H1 (cell line): Measurements from ENCODE around the gene BCAS3. TPM values are rescaled to one million over a fixed set of nuclear protein-coding genes. Genes with fewer than 3 reads are reported as not detected.

Experiments used
- CTCF ChIA-PET: fragments of 300-600 bp; sonication (Branson Sonifier 250); formaldehyde crosslinking; loops from one replicate; lab custom pipeline; 2021; ENCODE audit not compliant: partially characterized antibody; lab: Charles Lee
- POLR2A ChIA-PET: fragments of 300-600 bp; sonication (Branson Sonifier 250); formaldehyde crosslinking; loops from one replicate; lab custom pipeline; 2021; ENCODE audit warnings: inconsistent platforms; ENCODE audit not compliant: partially characterized antibody; lab: Charles Lee
- DNase-seq, 2 experiments: peaks; one replicate each; pipeline versions ENCODE4 v3.0.0 to v3.0.0-alpha.2; 2010 to 2022; ENCODE audit warnings: low spot score in 2 of 2, low read depth in 1 of 2, mixed read lengths in 1 of 2
- FAIRE-seq: peaks from 2 replicates; lab custom pipeline; 2011; peaks lifted over from hg19 to GRCh38; lab: Jason Lieb, UNC
- H2AFZ ChIP-seq: 2 replicates; pipeline ENCODE4 v1.8.1; 2012; ENCODE audit warnings: low read length, inconsistent platforms
- H2AK5ac ChIP-seq: 2 replicates; pipeline ENCODE4 v1.6.1; 2013; ENCODE audit warnings: low read depth, low read length
- H2BK120ac ChIP-seq: replicated peaks from 2 replicates; pipeline ENCODE3; 2013; ENCODE audit warnings: low read depth, low read length, inconsistent platforms
- H2BK12ac ChIP-seq: 2 replicates; pipeline ENCODE4 v1.6.1; 2013; ENCODE audit warnings: low read depth, low read length
- H2BK15ac ChIP-seq: 2 replicates; pipeline ENCODE4 v1.6.1; 2013; ENCODE audit warnings: low read length
- H2BK20ac ChIP-seq: 2 replicates; pipeline ENCODE4 v1.6.1; 2013; ENCODE audit warnings: low read length
- H2BK5ac ChIP-seq: 2 replicates; pipeline ENCODE4 v1.6.1; 2013; ENCODE audit warnings: low read depth, low read length
- H3K14ac ChIP-seq: 2 replicates; pipeline ENCODE4 v1.6.1; 2013; ENCODE audit warnings: inconsistent platforms; ENCODE audit not compliant: insufficient read length
- H3K18ac ChIP-seq: 2 replicates; pipeline ENCODE4 v1.6.1; 2013; ENCODE audit warnings: low read length; ENCODE audit errors: extremely low read depth
- H3K23ac ChIP-seq: 2 replicates; pipeline ENCODE4 v1.6.1; 2013; ENCODE audit warnings: inconsistent platforms; ENCODE audit not compliant: insufficient read length
- H3K23me2 ChIP-seq: 2 replicates; pipeline ENCODE4 v1.6.1; 2013; ENCODE audit warnings: low read depth, low read length
- H3K27ac ChIP-seq: 2 replicates; pipeline ENCODE4 v1.6.1; 2011; ENCODE audit warnings: low read depth, low read length, inconsistent platforms
- H3K27me3 ChIP-seq, 4 experiments: replicated peaks in 1 of 4; 1 replicate in 1 of 4; 2 replicates in 3 of 4; pipeline versions ENCODE4 v1.6.1 to v1.8.1; 2011 to 2013; ENCODE audit warnings: low read length in 3 of 4, mild to moderate bottlenecking in 3 of 4, inconsistent platforms in 2 of 4, mixed read lengths in 2 of 4, moderate library complexity in 1 of 4; ENCODE audit not compliant: control insufficient read depth in 3 of 4, insufficient read depth in 3 of 4; ENCODE audit errors: extremely low read depth in 1 of 4
- H3K36me3 ChIP-seq, 4 experiments: 2 replicates each; pipeline versions ENCODE4 v1.6.1 to v1.8.1; 2011 to 2013; ENCODE audit warnings: mild to moderate bottlenecking in 4 of 4, low read length in 3 of 4, moderate library complexity in 2 of 4, control low read depth in 1 of 4, inconsistent platforms in 1 of 4; ENCODE audit not compliant: insufficient read depth in 4 of 4, control insufficient read depth in 2 of 4
- H3K4ac ChIP-seq: replicated peaks from 2 replicates; pipeline ENCODE3; 2013; ENCODE audit warnings: low read length, low read depth, mixed read lengths, inconsistent platforms; ENCODE audit not compliant: insufficient read length
- H3K4me1 ChIP-seq, 4 experiments: replicated peaks in 1 of 4; 1 replicate in 1 of 4; 2 replicates in 3 of 4; pipeline versions ENCODE4 v1.6.1 to v1.8.1; 2011 to 2013; ENCODE audit warnings: low read length in 3 of 4, inconsistent platforms in 2 of 4, mixed read lengths in 1 of 4; ENCODE audit not compliant: insufficient read depth in 4 of 4, control insufficient read depth in 3 of 4
- H3K4me2 ChIP-seq, 2 experiments: 2 replicates each; pipeline versions ENCODE4 v1.6.1 to v1.8.1; 2011 to 2013; ENCODE audit warnings: low read depth in 2 of 2, low read length in 2 of 2, control low read depth in 1 of 2, inconsistent platforms in 1 of 2, mild to moderate bottlenecking in 1 of 2; ENCODE audit not compliant: insufficient read depth in 1 of 2
- H3K4me3 ChIP-seq, 4 experiments: fragments of 200-600, 300-600 bp in 1 of 4; sonication (generic), shearing (Covaris generic), sonication (Bioruptor Twin) in 1 of 4; 2 replicates each; pipeline versions ENCODE4 v1.5.1 to v1.8.1; 2011 to 2016; ENCODE audit warnings: low read length in 4 of 4, low read depth in 3 of 4, control low read depth in 2 of 4, inconsistent platforms in 2 of 4, mild to moderate bottlenecking in 2 of 4, mixed read lengths in 1 of 4, moderate library complexity in 1 of 4; ENCODE audit not compliant: insufficient read depth in 2 of 4; ENCODE audit errors: extremely low read depth in 1 of 4
- H3K56ac ChIP-seq: replicated peaks from 2 replicates; pipeline ENCODE3; 2013; ENCODE audit warnings: low read depth, mild to moderate bottlenecking, mixed read lengths, low read length, inconsistent platforms; ENCODE audit not compliant: insufficient read length
- H3K79me1 ChIP-seq: 2 replicates; pipeline ENCODE4 v1.6.1; 2013; ENCODE audit warnings: low read depth, low read length, control low read depth
- H3K79me2 ChIP-seq, 2 experiments: 2 replicates each; pipeline versions ENCODE4 v1.6.1 to v1.8.1; 2012 to 2013; ENCODE audit warnings: low read length in 2 of 2, mild to moderate bottlenecking in 2 of 2, inconsistent platforms in 1 of 2; ENCODE audit not compliant: insufficient read depth in 2 of 2, control insufficient read depth in 1 of 2
- H3K9ac ChIP-seq, 4 experiments: replicated peaks in 1 of 4; 1 replicate in 1 of 4; 2 replicates in 3 of 4; pipeline versions ENCODE4 v1.6.1 to v1.8.1; 2011 to 2013; ENCODE audit warnings: low read depth in 3 of 4, low read length in 3 of 4, control low read depth in 2 of 4, mild to moderate bottlenecking in 2 of 4, moderate library complexity in 2 of 4, inconsistent platforms in 1 of 4; ENCODE audit errors: extremely low read depth in 1 of 4
- H3K9me3 ChIP-seq, 2 experiments: 2 replicates each; pipeline versions ENCODE4 v1.6.1 to v1.8.1; 2012 to 2013; ENCODE audit warnings: mild to moderate bottlenecking in 2 of 2, moderate library complexity in 2 of 2, control low read depth in 1 of 2, inconsistent platforms in 1 of 2, low read depth in 1 of 2, low read length in 1 of 2, mixed read lengths in 1 of 2; ENCODE audit not compliant: insufficient read depth in 2 of 2
- H4K20me1 ChIP-seq, 2 experiments: replicated peaks in 1 of 2; 2 replicates each; pipeline versions ENCODE3 to v1.8.1; 2011 to 2013; ENCODE audit warnings: inconsistent platforms in 2 of 2, low read length in 2 of 2, mild to moderate bottlenecking in 1 of 2; ENCODE audit not compliant: insufficient read depth in 2 of 2, control insufficient read depth in 1 of 2
- H4K5ac ChIP-seq: 2 replicates; pipeline ENCODE4 v1.6.1; 2013; ENCODE audit warnings: low read length, low read depth, mixed read lengths, inconsistent platforms; ENCODE audit not compliant: insufficient read length
- H4K8ac ChIP-seq: 2 replicates; pipeline ENCODE4 v1.8.0; 2013; ENCODE audit warnings: mild to moderate bottlenecking, moderate library complexity, low read length, inconsistent platforms; ENCODE audit not compliant: insufficient read depth; ENCODE audit errors: extremely low read depth
- H4K91ac ChIP-seq: replicated peaks from 2 replicates; pipeline ENCODE3; 2013; ENCODE audit warnings: low read length, mixed read lengths, inconsistent platforms; ENCODE audit not compliant: insufficient read length
- HDAC2 ChIP-seq, 2 experiments: fragments of 300-600 bp in 1 of 2; sonication (generic) in 1 of 2; IDR thresholded peaks; 2 replicates each; pipeline ENCODE4 v1.6.1; 2011 to 2012; ENCODE audit warnings: low read depth in 2 of 2, low read length in 2 of 2, mild to moderate bottlenecking in 2 of 2, moderate library complexity in 2 of 2, borderline replicate concordance in 1 of 2, inconsistent platforms in 1 of 2
- JUN ChIP-seq: IDR thresholded peaks from 2 replicates; pipeline ENCODE4 v1.6.1; 2011; ENCODE audit warnings: low read depth, mild to moderate bottlenecking, improper control_type of control experiment, low read length
- POLR2AphosphoS5 ChIP-seq: IDR thresholded peaks from 2 replicates; pipeline ENCODE4 v1.6.1; 2011; ENCODE audit warnings: low read depth, low read length
- YY1 ChIP-seq: IDR thresholded peaks from 2 replicates; pipeline ENCODE4 v1.6.1; 2011; ENCODE audit warnings: low read depth, mild to moderate bottlenecking, low read length
- WGBS, 2 experiments: shearing (Covaris generic) in 1 of 2; methylation state at CpG; one replicate each; pipeline versions ENCODE4 v1.1.6 to v1.1.7; 2013 to 2015; ENCODE audit warnings: low lambda C conversion rate in 2 of 2, mixed read lengths in 2 of 2, inconsistent platforms in 1 of 2, low coverage in 1 of 2, missing lambda C conversion rate in 1 of 2; ENCODE audit not compliant: insufficient replicate concordance in 2 of 2, insufficient coverage in 1 of 2, insufficient read length in 1 of 2; ENCODE audit errors: extremely low coverage in 1 of 2, missing lambda C conversion rate in 1 of 2; 5-methylcytosine and 5-hydroxymethylcytosine counted together
- polyA plus RNA-seq, 7 experiments: library from polyadenylated mRNA; depleted of rRNA in 3 of 7; stranded (reverse) in 5 of 7; unstranded in 2 of 7; fragments of >200 nt in 5 of 7; fragments of 200-250 nt in 2 of 7; gene quantifications; 1 replicate in 5 of 7; 2 replicates in 1 of 7; 4 replicates in 1 of 7; pipeline versions ENCODE4 v1.2.1 to v1.2.3, GENCODE V29; 2011 to 2013; ENCODE audit warnings: missing spikeins in 2 of 7, mixed read lengths in 2 of 7
- total RNA-seq: library from RNA; stranded (reverse); fragmentation: NEBNext Ultra II Directional; extraction: Animal tissue kit (Norgen Biotek cat#: 25700); gene quantifications from 2 replicates; pipeline ENCODE4 v1.2.1, GENCODE V29; 2021
- TF ChIP-seq, protein P1 (sequence below): IDR thresholded peaks from 2 replicates; pipeline ENCODE4 v1.6.1; 2012; ENCODE audit warnings: inconsistent platforms

Gene BCAS3
- total and polyA plus RNA-seq, 2 of the 8 experiments (the other 6 are each of a cell fraction or from before 2014, with no cell fraction given) = 9.9 to 13.3 TPM

- H3K4me1 ChIP-seq = no peaks in the 10 kb centered on the region
- H4K20me1 ChIP-seq = no peaks in the 10 kb centered on the region
- DNase-seq = no peak
- TF ChIP-seq POLR2AphosphoS5 (no peak), HDAC2 (IDR thresholded peaks at IDR 0.05; ENCODE audit: borderline replicate concordance in 1 of 2, low read depth in 2 of 2, low read length in 2 of 2) (no peak), YY1 (no peak), JUN (no peak)
- TF ChIP-seq, protein P1, sequence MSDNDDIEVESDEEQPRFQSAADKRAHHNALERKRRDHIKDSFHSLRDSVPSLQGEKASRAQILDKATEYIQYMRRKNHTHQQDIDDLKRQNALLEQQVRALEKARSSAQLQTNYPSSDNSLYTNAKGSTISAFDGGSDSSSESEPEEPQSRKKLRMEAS = no peak
- H2AK5ac ChIP-seq = no peak overlapping the region
- no peaks in the 10 kb centered on the region for H3K27me3 ChIP-seq
- H3K79me2 ChIP-seq = no peaks in the 10 kb centered on the region
- H3K9ac ChIP-seq = no peak overlapping the region
- H2BK15ac ChIP-seq = no peak overlapping the region
- H4K8ac ChIP-seq = no peak overlapping the region
- H4K91ac ChIP-seq = no peak overlapping the region
- H3K36me3 ChIP-seq = no peaks in the 10 kb centered on the region; a peak in 1 of 8 replicates
- no peaks in the 10 kb centered on the region for H3K23me2 ChIP-seq
- no peak overlapping the region for H4K5ac ChIP-seq
- H3K4ac ChIP-seq = no peak overlapping the region
- no peak overlapping the region for H3K23ac ChIP-seq
- H3K79me1 ChIP-seq = no peaks in the 10 kb centered on the region
- no peak overlapping the region for H2BK120ac ChIP-seq
- H2AFZ ChIP-seq = no peak overlapping the region
- no peak for FAIRE-seq
- no peaks in the 10 kb centered on the region for H3K9me3 ChIP-seq
- no peak overlapping the region for H3K4me3 ChIP-seq
- H2BK20ac ChIP-seq = no peak overlapping the region
- no peak overlapping the region for H3K18ac ChIP-seq
- ChIA-PET POLR2A (no interaction called here), CTCF (interaction anchor here (1.3 kb wide), 1 partner anchor 25 kb away, joined by 3 read pairs; no protein-coding TSS in a partner anchor)
- H3K14ac ChIP-seq = no peak overlapping the region
- no peak overlapping the region for H3K4me2 ChIP-seq
- WGBS, 2 experiments = 76% methylated on average over 1 of the region's 1 CpG; no CpG with 5 or more reads in 1 of the 2 experiments
- H2BK5ac ChIP-seq = no peak overlapping the region
- H2BK12ac ChIP-seq = no peak overlapping the region
- no peak overlapping the region for H3K27ac ChIP-seq
- no peak overlapping the region for H3K56ac ChIP-seq
These were observed 269.4 kb downstream of the BCAS3 start for GRCh38 chr17:60947100-60947499.
